GM21825 (cell line): ENCODE measurements around the gene TRIM50.
"Not testable (repeated sequence)": the region's sequence is repeated elsewhere in the genome, so short reads cannot be mapped to it uniquely, and the experiment has no call there.

Experiments used
- ATAC-seq: cut with Tn5 transposase; IDR thresholded peaks from one replicate; pipeline ENCODE4 v1.9.1; 2021; ENCODE audit warnings: mild to moderate bottlenecking, moderate library complexity; ENCODE audit not compliant: unreplicated experiment

Gene TRIM50

DNA sequence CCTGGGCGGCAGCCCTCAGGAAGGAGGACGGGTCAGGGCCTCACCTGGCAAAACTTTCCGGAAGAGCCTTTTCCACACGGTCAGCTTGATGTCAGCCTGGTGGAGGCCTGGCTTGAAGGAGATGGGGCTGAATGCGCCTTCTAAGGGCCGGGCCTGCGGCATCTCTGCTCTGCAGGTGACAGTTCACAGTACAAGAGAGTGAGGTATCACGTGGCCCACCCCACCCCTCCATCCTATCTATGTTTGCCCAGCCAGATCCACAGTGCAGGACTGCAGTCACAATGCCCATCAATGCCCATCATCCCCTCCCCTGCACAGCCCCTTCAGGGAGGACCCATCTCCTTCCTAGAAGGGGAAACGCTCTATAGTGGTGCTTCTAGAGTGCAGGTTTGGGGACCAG lies 11.4 kb downstream of the TRIM50 start:
- ATAC-seq, result no peak

- ATAC-seq, result no peak
Observed at GRCh38 chr7:73314271-73314670, 13.6 kb downstream of the TRIM50 start.

DNA sequence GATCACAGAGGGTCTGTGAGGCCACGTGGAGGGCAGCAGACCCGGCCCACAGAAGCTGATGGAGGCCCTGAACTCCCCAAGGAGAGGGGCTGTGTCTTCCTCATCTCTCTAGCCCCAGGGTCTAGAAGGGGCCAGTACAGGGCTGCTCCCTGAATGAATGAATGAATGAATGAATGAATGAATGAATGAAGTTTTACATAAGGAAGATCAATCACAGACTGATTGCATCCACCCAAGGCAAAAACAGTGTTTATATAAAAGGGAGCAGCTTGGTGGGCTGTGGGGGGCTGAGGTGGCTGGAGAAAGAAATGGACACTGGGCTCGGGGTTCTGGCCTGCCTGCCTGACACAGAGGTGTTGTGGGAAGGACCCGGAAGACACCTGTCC lies 14.4 kb downstream of the TRIM50 start:
- ATAC-seq, result no peak

GRCh38 chr7:73312831-73313520 lies 14.9 kb downstream of the TRIM50 start:
- no peak for ATAC-seq

DNA sequence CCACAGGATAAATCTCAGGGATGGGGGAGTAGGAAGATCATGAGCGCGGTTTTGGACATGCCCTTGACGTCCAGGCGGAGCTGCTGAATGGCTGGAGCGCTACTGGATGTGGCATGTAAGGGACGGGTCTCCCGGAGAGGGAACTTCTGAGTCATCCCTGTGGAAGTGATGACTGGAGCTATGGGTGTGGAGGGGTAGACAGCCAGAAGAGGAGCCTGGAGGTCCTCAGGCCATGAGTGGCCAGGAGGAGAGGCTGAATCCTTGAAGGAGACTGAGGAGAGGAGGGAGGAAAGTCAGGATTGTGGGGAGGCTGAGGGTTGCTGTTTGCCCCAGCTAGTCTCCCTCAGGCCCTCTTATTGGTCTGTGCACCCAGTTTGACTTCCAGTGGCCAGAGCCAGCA lies 16.5 kb downstream of the TRIM50 start:
- ATAC-seq, result not testable (repeated sequence)

DNA sequence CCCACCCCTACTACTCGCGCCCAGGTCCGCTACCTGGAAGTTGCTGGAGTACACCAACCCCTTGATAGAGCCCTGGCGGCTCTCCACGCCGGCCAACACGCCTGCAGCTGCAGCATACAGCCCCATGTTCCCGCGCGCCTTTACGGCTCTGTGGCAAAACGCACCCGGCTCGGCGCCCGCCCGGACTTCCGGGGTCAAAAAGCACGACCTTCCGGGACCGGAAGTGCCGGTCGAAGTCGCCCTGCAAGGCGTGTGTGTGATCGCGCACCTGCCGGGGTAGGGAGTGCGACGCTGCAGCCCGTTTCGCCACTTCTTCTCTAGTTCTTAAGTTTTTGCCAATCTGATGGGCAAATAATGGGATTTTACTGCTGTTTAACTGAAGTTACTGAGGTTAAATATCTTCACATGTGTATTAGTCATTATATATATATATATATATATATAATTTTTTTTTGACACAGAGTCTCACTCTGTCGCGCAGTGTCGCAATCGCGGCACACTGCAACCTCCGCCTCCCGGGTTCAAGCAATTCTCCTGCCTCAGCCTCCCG lies 19.1 kb downstream of the TRIM50 start, which contains the start of gene NSUN5:
Gene NSUN5 (minus strand): TSS at position 162 of the 550 bp plus-strand sequence. CDS start 36 bp downstream, at position 126.
- peak; percentile 87 for ATAC-seq

GRCh38 chr7:73308074-73308664 lies 19.7 kb downstream of the TRIM50 start:
- ATAC-seq, result peak; percentile 23

- no peak for ATAC-seq
Observed at GRCh38 chr7:73307436-73307835, 20.4 kb downstream of the TRIM50 start.

DNA sequence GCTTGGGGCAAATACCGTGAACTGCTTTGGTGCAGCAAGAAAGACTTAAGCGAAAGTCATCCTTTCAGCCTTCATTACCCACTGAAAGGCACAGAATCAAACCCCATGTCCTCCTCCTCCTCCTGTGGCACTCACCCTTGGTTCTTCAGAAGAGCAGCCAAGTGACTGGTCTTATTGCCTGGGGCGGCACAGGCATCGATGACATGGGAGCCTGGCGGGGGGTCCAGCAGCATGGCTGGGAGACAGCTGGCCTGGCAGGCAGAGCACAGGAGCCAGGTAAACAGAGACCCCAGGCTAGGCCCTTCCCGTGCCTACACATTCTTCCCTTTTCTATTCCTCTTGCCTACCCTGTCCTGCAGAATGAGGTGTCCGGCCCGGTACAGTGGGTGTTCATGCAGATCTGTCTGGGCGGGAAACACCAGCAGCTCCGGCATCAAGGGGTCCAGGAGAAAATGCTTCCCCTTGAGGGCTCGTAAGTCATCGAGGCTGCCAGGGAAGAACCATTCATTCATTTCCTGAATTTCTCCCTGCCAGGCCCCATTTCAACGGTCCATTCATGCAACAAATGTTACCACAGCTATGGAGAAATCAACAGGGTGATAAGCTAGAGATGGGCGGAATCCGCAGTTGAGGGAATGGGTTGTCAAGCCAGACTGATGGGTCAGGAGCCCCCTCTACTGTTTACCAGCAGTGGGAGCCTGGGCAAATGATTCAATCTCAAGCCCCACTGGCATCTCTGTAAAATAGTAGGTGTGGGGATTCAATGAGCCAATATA lies 23.1 kb downstream of the TRIM50 start:
- not testable (repeated sequence) for ATAC-seq

- ATAC-seq, result no peak
Observed at GRCh38 chr7:73304071-73304470, 23.8 kb downstream of the TRIM50 start.

DNA sequence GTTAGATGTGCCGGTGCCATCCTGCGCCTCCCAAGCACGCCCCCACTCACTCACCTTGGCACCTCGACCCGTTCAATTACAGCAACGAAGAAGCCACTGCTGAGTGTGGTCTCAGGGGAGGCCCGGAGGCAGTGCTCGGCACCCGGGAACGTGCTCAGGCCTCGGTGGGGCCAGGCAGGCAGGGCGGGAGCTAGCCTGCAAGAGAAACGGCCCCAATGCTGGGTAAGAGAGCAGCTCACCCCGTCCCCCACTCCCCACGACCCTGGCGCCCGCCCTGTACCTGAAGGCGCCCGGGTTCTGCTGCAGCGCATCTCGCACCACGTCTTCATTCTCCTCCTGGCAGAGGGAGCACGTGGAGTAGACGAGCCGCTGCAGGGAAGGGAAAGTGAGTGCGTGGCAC lies 24.3 kb downstream of the TRIM50 start:
- no peak for ATAC-seq

DNA sequence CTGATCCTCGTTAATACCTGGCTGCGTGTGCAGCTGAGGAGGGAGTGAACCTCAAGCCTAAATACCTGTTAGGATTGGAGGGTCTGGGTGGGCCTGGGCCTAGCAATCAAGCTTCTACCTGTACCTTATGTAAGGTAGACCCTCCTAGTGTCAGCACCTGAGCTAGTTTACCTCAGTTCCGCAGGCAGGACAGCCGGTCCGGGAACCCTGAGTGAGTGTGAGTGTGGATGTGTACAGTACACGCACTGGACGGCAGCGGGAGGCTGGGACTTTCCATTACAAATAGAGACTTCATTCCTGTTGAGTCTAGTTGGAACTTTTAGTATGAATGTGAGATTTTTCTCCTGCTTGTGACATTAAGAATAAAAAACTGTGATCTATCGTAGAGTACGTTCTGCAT lies 25.0 kb downstream of the TRIM50 start:
- ATAC-seq, result not testable (repeated sequence)

DNA sequence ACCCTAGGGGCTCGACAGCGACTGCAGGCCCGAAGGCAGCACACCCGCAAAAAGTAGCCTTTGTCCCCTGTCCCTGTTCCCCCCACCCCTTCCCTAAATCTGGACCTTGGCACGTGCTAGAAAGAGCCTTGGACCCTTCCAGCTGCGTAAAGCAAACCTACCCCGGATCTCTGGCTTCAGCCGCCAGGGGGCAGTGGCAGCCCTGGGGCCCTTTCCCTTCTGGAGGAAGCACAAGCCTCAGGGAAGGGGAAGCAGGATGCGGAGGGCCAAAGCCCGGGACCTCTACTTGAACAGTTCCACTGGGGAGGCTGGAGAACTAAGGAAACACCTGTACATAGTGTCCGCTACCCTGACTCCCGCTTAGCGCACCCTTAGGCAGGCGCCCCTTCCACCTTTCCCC lies 26.8 kb downstream of the TRIM50 start:
- not testable (repeated sequence) for ATAC-seq

GRCh38 chr7:73299812-73300211 lies 28.1 kb downstream of the TRIM50 start:
- ATAC-seq, result not testable (repeated sequence)

DNA sequence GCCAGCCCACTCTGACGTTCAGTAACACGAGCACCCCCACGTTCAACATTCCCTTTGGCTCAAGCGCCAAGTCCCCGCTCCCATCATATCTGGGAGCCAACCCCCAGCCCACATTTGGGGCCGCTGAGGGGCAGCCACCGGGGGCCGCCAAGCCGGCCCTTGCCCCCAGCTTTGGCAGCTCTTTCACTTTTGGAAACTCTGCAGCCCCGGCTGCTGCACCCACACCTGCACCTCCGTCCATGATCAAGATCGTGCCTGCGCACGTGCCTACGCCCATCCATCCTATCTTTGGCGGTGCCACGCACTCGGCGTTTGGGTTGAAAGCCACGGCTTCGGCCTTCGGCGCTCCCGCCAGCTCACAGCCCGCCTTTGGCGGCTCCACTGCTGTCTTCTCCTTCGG lies 30.2 kb downstream of the TRIM50 start:
- not testable (repeated sequence) for ATAC-seq

- ATAC-seq, result not testable (repeated sequence)
Observed at GRCh38 chr7:73297235-73297634, 30.6 kb downstream of the TRIM50 start.

GRCh38 chr7:73277210-73277609 lies 50.7 kb downstream of the TRIM50 start:
- not testable (repeated sequence) for ATAC-seq

DNA sequence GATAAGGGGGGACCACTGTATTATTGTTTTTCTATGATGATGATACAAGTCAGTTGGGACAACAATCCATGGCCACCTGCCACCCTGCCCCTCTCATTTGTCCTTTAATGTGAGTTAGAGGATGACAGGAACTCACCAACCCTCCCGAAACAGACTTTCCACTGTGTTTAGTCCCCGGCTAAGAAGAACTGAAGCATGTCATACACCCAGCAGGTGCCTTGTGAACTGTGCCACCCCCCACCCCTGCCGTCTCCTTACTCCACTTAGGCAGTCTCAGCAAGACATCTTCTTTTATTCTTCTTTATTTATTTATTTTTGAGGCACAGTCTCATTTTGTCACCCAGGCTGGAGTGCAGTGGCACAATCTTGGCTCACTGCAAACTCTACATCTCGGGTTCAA lies 60.1 kb downstream of the TRIM50 start:
- not testable (repeated sequence) for ATAC-seq

DNA sequence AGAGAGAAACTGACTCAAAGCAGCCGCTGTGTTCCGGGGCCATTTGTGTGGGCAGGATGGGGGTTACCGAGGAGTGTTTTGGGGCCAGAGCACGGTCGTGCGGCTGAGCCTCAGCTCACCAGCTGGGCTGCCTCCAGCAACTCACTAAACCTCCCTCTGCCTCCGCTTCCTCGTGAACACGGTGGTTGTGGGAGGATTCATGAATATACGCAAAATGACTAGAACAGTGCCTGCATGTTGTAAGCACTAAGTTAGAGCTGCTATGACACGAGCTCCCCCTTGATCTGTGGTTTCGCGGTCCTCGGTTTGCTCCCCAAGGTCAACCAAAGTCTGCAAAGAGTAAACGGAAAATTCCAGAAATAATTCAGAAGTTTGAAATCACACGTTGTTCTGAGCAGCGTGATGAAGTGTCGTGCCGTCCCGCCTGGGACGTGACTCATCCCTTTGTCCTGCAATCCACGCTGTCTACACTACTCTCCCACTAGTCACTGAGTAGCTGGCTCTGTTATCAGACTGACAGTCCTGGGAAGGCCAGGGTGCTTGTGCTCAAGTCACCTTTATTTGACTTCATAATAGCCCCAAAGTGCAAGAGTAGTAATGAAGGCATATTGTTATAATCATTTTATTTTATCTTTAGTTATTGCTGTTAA lies 61.0 kb downstream of the TRIM50 start:
- ATAC-seq, result peak; percentile 76
